MM.1S (cell line): ENCODE results near the gene NDUFB2.
A peak's percentile ranks its signal among the peaks of the same experiment; 100 is the strongest.

ENCODE experiments used
- DNase-seq: peaks from one replicate; pipeline ENCODE4 v3.0.0-alpha.2; 2015
- H2AFZ ChIP-seq: fragments of 300-600 bp; sonication (generic); 2 replicates; pipeline ENCODE4 v1.6.0; 2016; ENCODE audit warnings: antibody characterized with exemption, low read length
- H3F3A ChIP-seq: fragments of 300-600 bp; sonication (generic); 2 replicates; pipeline ENCODE4 v1.6.1; 2016; ENCODE audit warnings: mild to moderate bottlenecking, antibody characterized with exemption, low read length, moderate library complexity, mixed read lengths; ENCODE audit not compliant: insufficient read depth
- H3K27ac ChIP-seq: fragments of 300-600 bp; sonication (generic); 2 replicates; pipeline ENCODE4 v1.5.1; 2016; ENCODE audit warnings: mild to moderate bottlenecking, low read length
- H3K27me3 ChIP-seq: fragments of 300-600 bp; sonication (generic); replicated peaks from 2 replicates; pipeline ENCODE4 v1.6.0; 2016; ENCODE audit warnings: low read length; ENCODE audit not compliant: insufficient read depth
- H3K36me3 ChIP-seq: fragments of 300-600 bp; sonication (generic); replicated peaks from 2 replicates; pipeline ENCODE4 v1.6.1; 2016; ENCODE audit warnings: mild to moderate bottlenecking, low read length, mixed read lengths; ENCODE audit not compliant: insufficient read depth
- H3K4me1 ChIP-seq: fragments of 300-600 bp; sonication (generic); 2 replicates; pipeline ENCODE4 v1.6.1; 2016; ENCODE audit warnings: low read length, mixed read lengths
- H3K4me2 ChIP-seq: fragments of 300-600 bp; sonication (generic); 2 replicates; pipeline ENCODE4 v1.6.0; 2016; ENCODE audit warnings: low read depth, low read length
- H3K4me3 ChIP-seq: fragments of 300-600 bp; sonication (generic); 2 replicates; pipeline ENCODE4 v1.5.1; 2016; ENCODE audit warnings: low read length, mixed read lengths
- H3K79me2 ChIP-seq: fragments of 300-600 bp; sonication (generic); 2 replicates; pipeline ENCODE4 v1.6.1; 2016; ENCODE audit warnings: mixed run types, low read length, mixed read lengths
- H3K9ac ChIP-seq: fragments of 300-600 bp; sonication (generic); 2 replicates; pipeline ENCODE4 v1.6.1; 2016; ENCODE audit warnings: low read length, mixed read lengths
- H3K9me2 ChIP-seq: fragments of 300-600 bp; sonication (generic); replicated peaks from 2 replicates; pipeline ENCODE4 v1.6.1; 2016; ENCODE audit warnings: mild to moderate bottlenecking, low read length, mixed read lengths; ENCODE audit not compliant: insufficient read depth
- H3K9me3 ChIP-seq: fragments of 300-600 bp; sonication (generic); replicated peaks from 2 replicates; pipeline ENCODE4 v1.6.1; 2016; ENCODE audit warnings: mild to moderate bottlenecking, low read length, mixed read lengths; ENCODE audit not compliant: insufficient read depth
- H4K20me1 ChIP-seq: fragments of 300-600 bp; sonication (generic); 2 replicates; pipeline ENCODE4 v1.6.1; 2016; ENCODE audit warnings: mild to moderate bottlenecking, low read length, moderate library complexity, mixed read lengths; ENCODE audit not compliant: insufficient read depth
- EZH2 ChIP-seq: fragments of 300-600 bp; sonication (generic); optimal IDR thresholded peaks from 2 replicates; pipeline ENCODE3; 2017; ENCODE audit warnings: low read depth, mild to moderate bottlenecking, antibody characterized with exemption, low read length, mixed read lengths
- EZH2phosphoT487 ChIP-seq: fragments of 300-600 bp; sonication (generic); IDR thresholded peaks from 2 replicates; pipeline ENCODE4 v1.6.1; 2018; ENCODE audit warnings: antibody characterized with exemption, low read length
- TF ChIP-seq, protein P1 (sequence below): fragments of 300-600 bp; sonication (generic); IDR thresholded peaks from 2 replicates; pipeline ENCODE4 v1.5.1; 2016; ENCODE audit warnings: antibody characterized with exemption, low read length, mixed read lengths

Gene NDUFB2

GRCh38 chr7:140654661-140655060, 41.8 kb upstream of the NDUFB2 start:
- Histone ChIP-seq H3K4me2 (no peak overlapping the region), H3K4me3 (no peak overlapping the region), H3K27ac (no peak overlapping the region), H2AFZ (no peak overlapping the region), H4K20me1 (no peaks in the 10 kb centered on the region), H3K4me1 (no peaks in the 10 kb centered on the region), H3K9me2 (no peaks in the 10 kb centered on the region), H3K27me3 (no peaks in the 10 kb centered on the region), H3K79me2 (no peaks in the 10 kb centered on the region), H3K36me3 (no peaks in the 10 kb centered on the region), H3K9ac (no peak overlapping the region), H3K9me3 (no peaks in the 10 kb centered on the region), H3F3A (no peaks in the 10 kb centered on the region)
- no peak for TF ChIP-seq EZH2phosphoT487
- DNase-seq = no peak

DNA sequence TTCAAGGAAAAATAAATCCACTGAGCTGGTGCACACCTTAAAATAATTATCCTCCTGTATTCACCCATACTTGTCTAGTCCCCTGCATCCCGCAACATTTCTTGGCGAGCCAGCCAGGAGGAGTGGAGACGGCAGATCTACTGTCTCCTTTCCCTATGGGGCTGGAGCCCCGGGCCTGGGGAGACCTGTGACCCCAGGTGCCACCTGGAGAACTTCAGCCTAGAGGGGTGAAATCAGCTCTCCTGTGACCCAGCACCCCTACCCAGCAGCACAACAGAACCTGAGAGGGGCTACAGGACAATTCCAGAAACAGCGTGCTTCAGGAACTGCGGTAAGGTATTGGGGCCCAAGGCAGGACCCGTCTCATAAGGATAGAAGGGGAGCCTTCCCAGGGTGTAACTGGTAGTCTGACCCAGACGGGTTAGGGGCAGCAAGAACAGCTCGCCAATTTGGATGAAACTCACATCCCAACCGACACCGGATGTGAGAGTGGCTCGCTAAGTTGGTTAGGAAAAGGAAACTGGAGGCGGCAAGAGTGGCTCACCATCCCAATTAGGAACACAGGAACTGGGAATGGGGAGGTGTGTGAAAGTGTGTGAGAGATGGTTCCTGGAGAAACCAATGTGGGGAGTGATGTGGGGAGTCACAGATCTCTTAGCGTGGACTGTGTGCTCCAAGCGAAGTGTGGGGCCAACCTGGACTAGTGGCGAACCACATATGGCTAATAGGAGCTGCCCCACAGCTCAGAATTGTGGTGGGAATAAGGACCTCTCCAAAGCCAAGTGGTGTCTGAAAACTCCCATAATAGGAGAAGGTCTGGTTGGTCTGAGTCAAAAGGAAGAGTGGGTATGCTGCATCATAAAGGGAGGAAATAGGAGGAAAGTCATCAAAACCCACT, 40.7 kb upstream of the NDUFB2 start:
- H3K9ac ChIP-seq = no peak overlapping the region
- H3K27me3 ChIP-seq = no peaks in the 10 kb centered on the region
- H3K4me2 ChIP-seq = no peak overlapping the region
- no peak overlapping the region for H3K4me3 ChIP-seq
- no peak overlapping the region for H2AFZ ChIP-seq
- no peaks in the 10 kb centered on the region for H3K9me3 ChIP-seq
- H3K9me2 ChIP-seq = no peaks in the 10 kb centered on the region
- H3K36me3 ChIP-seq = no peaks in the 10 kb centered on the region
- no peaks in the 10 kb centered on the region for H4K20me1 ChIP-seq
- H3K79me2 ChIP-seq = no peaks in the 10 kb centered on the region
- DNase-seq = no peak
- H3K27ac ChIP-seq = no peak overlapping the region
- no peak for TF ChIP-seq EZH2
- TF ChIP-seq, protein P1, sequence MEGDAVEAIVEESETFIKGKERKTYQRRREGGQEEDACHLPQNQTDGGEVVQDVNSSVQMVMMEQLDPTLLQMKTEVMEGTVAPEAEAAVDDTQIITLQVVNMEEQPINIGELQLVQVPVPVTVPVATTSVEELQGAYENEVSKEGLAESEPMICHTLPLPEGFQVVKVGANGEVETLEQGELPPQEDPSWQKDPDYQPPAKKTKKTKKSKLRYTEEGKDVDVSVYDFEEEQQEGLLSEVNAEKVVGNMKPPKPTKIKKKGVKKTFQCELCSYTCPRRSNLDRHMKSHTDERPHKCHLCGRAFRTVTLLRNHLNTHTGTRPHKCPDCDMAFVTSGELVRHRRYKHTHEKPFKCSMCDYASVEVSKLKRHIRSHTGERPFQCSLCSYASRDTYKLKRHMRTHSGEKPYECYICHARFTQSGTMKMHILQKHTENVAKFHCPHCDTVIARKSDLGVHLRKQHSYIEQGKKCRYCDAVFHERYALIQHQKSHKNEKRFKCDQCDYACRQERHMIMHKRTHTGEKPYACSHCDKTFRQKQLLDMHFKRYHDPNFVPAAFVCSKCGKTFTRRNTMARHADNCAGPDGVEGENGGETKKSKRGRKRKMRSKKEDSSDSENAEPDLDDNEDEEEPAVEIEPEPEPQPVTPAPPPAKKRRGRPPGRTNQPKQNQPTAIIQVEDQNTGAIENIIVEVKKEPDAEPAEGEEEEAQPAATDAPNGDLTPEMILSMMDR = no peak
- no peaks in the 10 kb centered on the region for H3F3A ChIP-seq
- no peaks in the 10 kb centered on the region for H3K4me1 ChIP-seq

- Histone ChIP-seq H3K9me2 (no peaks in the 10 kb centered on the region), H4K20me1 (no peaks in the 10 kb centered on the region), H3K4me3 (no peak overlapping the region), H3K9ac (no peak overlapping the region), H3K27ac (no peak overlapping the region), H3F3A (no peaks in the 10 kb centered on the region), H3K9me3 (no peaks in the 10 kb centered on the region), H3K27me3 (no peaks in the 10 kb centered on the region), H2AFZ (no peak overlapping the region), H3K36me3 (no peaks in the 10 kb centered on the region), H3K4me2 (no peak overlapping the region), H3K4me1 (no peaks in the 10 kb centered on the region), H3K79me2 (no peaks in the 10 kb centered on the region)
- peak; percentile 35 for DNase-seq
- TF ChIP-seq, protein P1 = no peak
- TF ChIP-seq EZH2 (no peak), EZH2phosphoT487 (no peak)
Observed at GRCh38 chr7:140656548-140657515, 39.7 kb upstream of the NDUFB2 start.
